GM21619 (cell line): ENCODE measurements around the gene ACE.
"Not testable (repeated sequence)": the region's sequence is repeated elsewhere in the genome, so short reads cannot be mapped to it uniquely, and the experiment has no call there.

Source experiments
- ATAC-seq: cut with Tn5 transposase; IDR thresholded peaks from one replicate; pipeline ENCODE4 v1.9.1; 2021; ENCODE audit not compliant: unreplicated experiment

The ACE gene

GRCh38 chr17:63443053-63443452, 33.8 kb upstream of the ACE start:
- no peak for ATAC-seq

GRCh38 chr17:63444457-63444856, 32.4 kb upstream of the ACE start:
- ATAC-seq = no peak

- ATAC-seq = no peak
Observed at GRCh38 chr17:63445065-63445464, 31.8 kb upstream of the ACE start.

GRCh38 chr17:63445571-63445953, 31.3 kb upstream of the ACE start:
- ATAC-seq = no peak

GRCh38 chr17:63445954-63446752, 30.7 kb upstream of the ACE start, which contains the start of gene CYB561:
TSS of gene CYB561 (minus strand) at chr17:63446306. CDS start at chr17:63437547, 8,759 bp downstream.
- ATAC-seq = peak; percentile 63

GRCh38 chr17:63446753-63447470, 29.9 kb upstream of the ACE start:
- peak; percentile 33 for ATAC-seq

DNA sequence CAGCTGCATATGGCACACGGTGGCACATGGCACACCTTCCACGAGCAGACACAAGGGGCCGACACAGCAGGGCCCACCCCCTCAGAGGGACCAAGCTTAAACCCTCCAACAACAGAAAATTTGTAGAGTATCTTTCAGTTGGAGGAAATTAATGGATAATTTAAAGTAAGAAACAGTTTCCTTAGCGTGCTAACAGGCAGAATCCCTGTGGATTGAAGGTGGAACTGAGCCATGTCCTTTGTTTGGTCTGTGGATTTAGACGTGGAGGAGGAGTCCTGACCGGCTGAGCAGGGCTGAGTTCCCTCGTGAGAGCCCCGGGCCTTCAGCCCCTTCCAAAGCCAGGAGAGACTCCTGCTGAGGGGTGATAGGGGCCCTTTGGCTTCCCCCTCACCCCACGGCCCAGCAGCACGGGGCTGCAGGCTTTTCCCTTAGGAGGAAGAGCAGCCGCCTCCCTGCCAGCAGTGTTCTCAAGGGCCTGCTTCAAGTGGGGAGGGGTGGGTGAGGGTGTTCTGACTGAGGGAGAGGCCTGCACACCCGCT, 29.3 kb upstream of the ACE start:
- no peak for ATAC-seq

DNA sequence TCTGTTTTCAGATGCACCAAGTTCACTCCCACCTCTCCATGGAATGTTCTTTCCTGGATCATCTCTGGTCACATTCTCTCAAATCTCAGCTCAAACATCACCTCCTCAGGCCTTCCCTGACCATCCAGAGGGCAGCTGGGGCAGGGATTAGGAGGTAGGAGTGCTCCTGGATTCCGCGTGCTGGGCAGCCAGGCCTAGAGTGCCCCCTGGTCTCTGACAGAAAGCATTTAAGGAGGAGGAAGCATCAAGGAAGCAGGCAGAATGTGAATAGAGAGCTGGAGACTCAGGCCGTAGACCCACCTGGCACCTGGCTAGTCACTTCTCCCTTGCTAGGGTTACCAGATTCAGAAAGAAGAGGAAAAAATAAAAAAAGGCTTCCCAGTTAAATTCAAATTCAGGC, 28.2 kb upstream of the ACE start:
- ATAC-seq = no peak

DNA sequence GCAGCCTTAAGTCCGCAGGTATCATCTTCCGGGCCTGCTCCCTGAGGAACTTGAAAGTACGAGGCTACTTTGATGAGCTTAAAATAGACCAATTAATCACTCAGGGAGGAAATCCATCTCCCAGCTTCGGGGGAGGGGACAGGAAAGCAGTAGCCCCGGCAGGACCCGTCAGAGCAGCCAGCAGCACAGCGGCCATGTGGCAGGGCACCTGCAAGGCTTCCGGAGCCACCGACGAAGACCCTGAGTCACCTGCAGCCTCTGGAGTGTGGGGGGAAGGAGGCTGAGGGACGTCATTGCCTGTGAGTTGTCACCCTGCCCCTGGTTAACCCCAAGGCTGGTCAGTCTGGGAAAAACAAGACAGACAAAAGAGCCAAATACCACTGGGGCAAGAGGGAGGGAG, 26.3 kb upstream of the ACE start:
- no peak for ATAC-seq

- ATAC-seq = no peak
Observed at GRCh38 chr17:63451150-63451549, 25.7 kb upstream of the ACE start.

DNA sequence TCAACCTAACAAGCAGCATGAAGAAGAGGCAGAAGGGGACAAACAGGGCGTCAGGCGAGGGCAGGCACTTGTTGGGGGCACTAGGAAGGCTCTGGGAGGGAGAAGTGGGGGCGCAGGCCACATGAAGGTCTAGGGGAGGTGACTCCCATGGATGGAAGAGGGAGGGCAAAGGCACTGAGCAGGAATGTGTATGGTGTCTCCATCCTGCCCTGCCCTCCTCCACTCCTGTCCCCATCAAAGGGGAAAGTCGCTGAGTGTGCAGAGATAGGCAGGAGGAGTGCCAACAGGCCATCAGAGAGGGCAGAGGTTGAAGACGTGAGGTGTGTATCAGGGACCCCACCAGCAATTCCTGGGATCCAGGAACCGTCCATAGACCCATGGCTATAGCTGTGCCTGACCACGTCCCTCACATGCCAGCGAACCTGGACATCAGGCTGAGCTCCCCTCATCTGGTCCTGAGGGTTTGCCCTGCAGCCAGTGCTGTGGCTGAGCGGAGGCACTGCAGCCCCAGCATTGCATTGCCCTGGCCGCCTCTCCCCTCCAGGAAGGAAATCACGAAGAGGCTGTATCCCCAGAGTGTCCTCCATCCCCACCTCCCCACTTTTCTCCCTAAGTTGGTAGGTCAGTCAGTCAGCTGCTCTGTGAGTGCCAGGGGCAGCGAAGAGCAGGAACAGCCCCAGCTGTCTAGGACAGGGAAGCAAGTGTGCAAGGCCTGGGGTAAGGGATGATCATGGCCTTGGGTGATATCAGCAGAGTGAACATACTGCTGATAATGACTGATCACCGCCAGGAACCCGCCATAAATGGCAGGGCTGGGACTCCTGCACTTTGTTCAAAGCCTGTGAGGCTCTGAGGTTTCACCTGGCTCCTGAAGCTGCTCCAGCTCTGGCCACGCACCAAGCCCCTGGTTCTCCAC, 24.6 kb upstream of the ACE start:
- no peak for ATAC-seq

- ATAC-seq = no peak
Observed at GRCh38 chr17:63452962-63453551, 23.8 kb upstream of the ACE start.

GRCh38 chr17:63454357-63454756, 22.5 kb upstream of the ACE start:
- ATAC-seq = not testable (repeated sequence)

DNA sequence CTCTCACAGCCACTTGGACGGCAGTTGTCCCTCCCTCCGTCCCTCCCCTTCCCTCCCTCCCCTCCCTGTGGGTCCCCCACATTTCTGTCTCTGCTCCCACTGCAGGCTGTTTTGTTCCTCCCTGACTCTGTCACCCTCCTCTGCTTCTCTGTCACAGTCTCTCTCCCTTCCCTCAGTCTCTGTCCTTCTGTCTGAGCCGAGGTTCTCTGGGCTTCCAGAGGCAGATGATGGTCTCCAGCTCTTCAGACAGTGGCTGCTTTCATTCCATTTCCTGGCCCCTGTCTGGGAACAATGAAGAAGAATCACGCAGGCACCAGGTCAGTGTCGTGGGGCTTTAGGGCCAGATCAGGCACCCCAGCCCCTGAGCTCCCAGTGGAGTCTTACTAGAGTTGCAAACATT, 21.9 kb upstream of the ACE start:
- no peak for ATAC-seq

- no peak for ATAC-seq
Observed at GRCh38 chr17:63455417-63455816, 21.4 kb upstream of the ACE start.

- ATAC-seq = no peak
Observed at GRCh38 chr17:63458478-63458877, 18.4 kb upstream of the ACE start.

- no peak for ATAC-seq
Observed at GRCh38 chr17:63460018-63460417, 16.8 kb upstream of the ACE start.

- ATAC-seq = no peak
Observed at GRCh38 chr17:63463771-63464170, 13.1 kb upstream of the ACE start.

DNA sequence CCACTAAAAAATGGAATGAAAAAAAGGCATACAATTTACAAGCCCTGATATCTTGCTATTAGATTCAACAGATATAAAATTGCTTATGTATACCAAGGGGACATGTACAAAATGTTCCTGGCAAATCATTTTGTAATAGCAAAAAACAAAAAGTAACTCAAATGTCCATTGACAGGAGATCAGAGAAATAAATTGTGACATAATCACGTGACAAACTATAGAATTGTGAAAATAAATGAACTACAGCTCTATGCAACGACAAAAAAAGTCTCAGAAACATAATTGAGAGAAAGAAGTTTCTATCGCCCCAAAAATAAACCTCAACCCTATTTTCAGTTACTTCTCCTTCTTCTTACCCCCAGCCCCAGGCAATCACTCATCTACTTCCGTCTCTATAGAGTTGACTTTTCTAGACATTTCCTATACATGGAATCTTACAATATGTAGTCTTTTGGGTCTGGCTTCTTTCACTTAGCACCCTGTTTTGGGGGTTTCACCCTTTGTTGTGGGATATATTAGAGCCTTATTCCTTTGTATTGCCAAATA, 12.1 kb upstream of the ACE start:
- no peak for ATAC-seq

- ATAC-seq = not testable (repeated sequence)
Observed at GRCh38 chr17:63468099-63468498, 8.8 kb upstream of the ACE start.
